Right lobe of liver (tissue), 6 donors: ENCODE results near the gene ACTL9. TPM values are rescaled to one million over a fixed set of nuclear protein-coding genes. Genes with fewer than 3 reads are reported as not detected.

Source experiments
- ATAC-seq, 4 donors: fragments of 200-7000 bp; cut with Tn5 transposase; one replicate each; pipeline ENCODE4 v1.9.1; 2020; ENCODE audit warnings: mild to moderate bottlenecking in 4 of 4, moderate library complexity in 4 of 4
- DNase-seq, 3 donors: peaks; one replicate each; pipeline ENCODE4 v3.0.0-alpha.2; 2020
- H3K27ac ChIP-seq, 3 donors: fragments of 200-600 bp; one replicate each; pipeline ENCODE4 v1.8.0; 2022
- H3K27me3 ChIP-seq, 2 donors: fragments of 200-600 bp; one replicate each; pipeline ENCODE4 v1.8.0; 2022
- H3K36me3 ChIP-seq, 4 donors: fragments of 200-600 bp; sonication (generic) in 1 of 4; one replicate each; pipeline versions ENCODE4 v1.5.1 to v1.8.0; 2017 to 2022; ENCODE audit warnings: control low read depth in 1 of 4
- H3K4me1 ChIP-seq, 4 donors: fragments of 200-600 bp; sonication (generic) in 1 of 4; one replicate each; pipeline versions ENCODE4 v1.5.1 to v1.8.0; 2017 to 2022; ENCODE audit warnings: control low read depth in 1 of 4
- H3K4me3 ChIP-seq, 3 donors: fragments of 200-600 bp; one replicate each; pipeline ENCODE4 v1.8.0; 2022
- H3K9me3 ChIP-seq, 4 donors: fragments of 200-600 bp; sonication (generic) in 1 of 4; one replicate each; pipeline versions ENCODE4 v1.5.1 to v1.8.0; 2017 to 2022; ENCODE audit warnings: control low read depth in 1 of 4
- POLR2A ChIP-seq: fragments of 450-650 bp; IDR thresholded peaks from one replicate; pipeline ENCODE4 v1.6.1; 2017; ENCODE audit warnings: antibody characterized with exemption, mild to moderate bottlenecking
- WGBS: methylation state at CpG from one replicate; pipeline ENCODE4 v1.1.6; 2018; ENCODE audit warnings: low coverage, low lambda C conversion rate; ENCODE audit not compliant: insufficient coverage; ENCODE audit errors: missing lambda C conversion rate; 5-methylcytosine and 5-hydroxymethylcytosine counted together
- intact Hi-C, 2 donors: fragments of 100-400 bp; cut with DNase I; formaldehyde crosslinking; loops; one replicate each; pipeline versions ENCODE4 v1.11.2 to v1.14.1; 2022
- total RNA-seq, 6 experiments: library from RNA; depleted of rRNA in 2 of 6; stranded (reverse); fragments of >200 nt in 2 of 6; fragmentation: NEBNext Ultra II Directional in 3 of 6; extraction: Animal tissue kit (Norgen Biotek cat#: 25700) in 3 of 6; gene quantifications; one replicate each; pipeline versions ENCODE4 v1.1.0 to v1.2.4, GENCODE V29; 2016 to 2023
- TF ChIP-seq, protein P1 (sequence below), 4 donors: fragments of 200-600 bp in 3 of 4; fragments of 450-650 bp in 1 of 4; IDR thresholded peaks; one replicate each; pipeline versions ENCODE4 v1.5.1 to v1.8.0; 2016 to 2022; ENCODE audit warnings: antibody characterized with exemption in 4 of 4, mild to moderate bottlenecking in 2 of 4
- donor health status: DM: no; HTN: yes; CAD: no.
- donor health status: DM: no; HTN: no; CAD: no.
- donor health status: DM: no; HTN: no; CAD: no.
- donor health status: DM: no; HTN: yes; CAD: no.
- donor health status: DM: no; HTN: yes; CAD: no.

Gene ACTL9
- total RNA-seq, 6 experiments from 2014 or later = not detected

DNA sequence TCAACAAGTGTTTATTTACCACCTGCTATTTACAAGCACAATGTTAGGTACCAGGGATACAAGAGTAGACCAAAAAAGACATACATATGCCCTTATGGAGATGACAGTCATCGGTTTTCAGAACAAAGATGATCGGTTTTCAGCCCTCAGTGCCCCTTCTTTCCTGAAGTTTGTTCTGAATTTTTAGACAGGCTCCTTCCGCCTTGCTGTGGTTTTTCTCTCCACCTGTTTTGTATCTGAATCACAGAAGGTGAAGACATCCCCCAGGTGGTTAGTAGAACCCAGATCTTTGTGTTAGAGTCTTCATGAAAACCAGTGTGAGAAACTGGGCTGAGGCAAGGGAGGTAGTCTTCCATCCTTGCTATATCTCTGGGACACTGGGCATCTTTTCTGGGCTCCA, 23.5 kb downstream of the ACTL9 start:
- no peak for ATAC-seq
- Histone ChIP-seq H3K4me3 (no peak overlapping the region), H3K27ac (no peak overlapping the region), H3K4me1 (no peaks in the 10 kb centered on the region), H3K27me3 (no peaks in the 10 kb centered on the region), H3K9me3 (no peaks in the 10 kb centered on the region), H3K36me3 (no peaks in the 10 kb centered on the region)
- TF ChIP-seq, protein P1, sequence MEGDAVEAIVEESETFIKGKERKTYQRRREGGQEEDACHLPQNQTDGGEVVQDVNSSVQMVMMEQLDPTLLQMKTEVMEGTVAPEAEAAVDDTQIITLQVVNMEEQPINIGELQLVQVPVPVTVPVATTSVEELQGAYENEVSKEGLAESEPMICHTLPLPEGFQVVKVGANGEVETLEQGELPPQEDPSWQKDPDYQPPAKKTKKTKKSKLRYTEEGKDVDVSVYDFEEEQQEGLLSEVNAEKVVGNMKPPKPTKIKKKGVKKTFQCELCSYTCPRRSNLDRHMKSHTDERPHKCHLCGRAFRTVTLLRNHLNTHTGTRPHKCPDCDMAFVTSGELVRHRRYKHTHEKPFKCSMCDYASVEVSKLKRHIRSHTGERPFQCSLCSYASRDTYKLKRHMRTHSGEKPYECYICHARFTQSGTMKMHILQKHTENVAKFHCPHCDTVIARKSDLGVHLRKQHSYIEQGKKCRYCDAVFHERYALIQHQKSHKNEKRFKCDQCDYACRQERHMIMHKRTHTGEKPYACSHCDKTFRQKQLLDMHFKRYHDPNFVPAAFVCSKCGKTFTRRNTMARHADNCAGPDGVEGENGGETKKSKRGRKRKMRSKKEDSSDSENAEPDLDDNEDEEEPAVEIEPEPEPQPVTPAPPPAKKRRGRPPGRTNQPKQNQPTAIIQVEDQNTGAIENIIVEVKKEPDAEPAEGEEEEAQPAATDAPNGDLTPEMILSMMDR (IDR thresholded peaks at IDR 0.05) = no peak
- no peak for TF ChIP-seq POLR2A
- WGBS = 59% methylated on average over 3 of the region's 3 CpGs
- no peak for DNase-seq
- intact Hi-C loops = no loop called here

DNA sequence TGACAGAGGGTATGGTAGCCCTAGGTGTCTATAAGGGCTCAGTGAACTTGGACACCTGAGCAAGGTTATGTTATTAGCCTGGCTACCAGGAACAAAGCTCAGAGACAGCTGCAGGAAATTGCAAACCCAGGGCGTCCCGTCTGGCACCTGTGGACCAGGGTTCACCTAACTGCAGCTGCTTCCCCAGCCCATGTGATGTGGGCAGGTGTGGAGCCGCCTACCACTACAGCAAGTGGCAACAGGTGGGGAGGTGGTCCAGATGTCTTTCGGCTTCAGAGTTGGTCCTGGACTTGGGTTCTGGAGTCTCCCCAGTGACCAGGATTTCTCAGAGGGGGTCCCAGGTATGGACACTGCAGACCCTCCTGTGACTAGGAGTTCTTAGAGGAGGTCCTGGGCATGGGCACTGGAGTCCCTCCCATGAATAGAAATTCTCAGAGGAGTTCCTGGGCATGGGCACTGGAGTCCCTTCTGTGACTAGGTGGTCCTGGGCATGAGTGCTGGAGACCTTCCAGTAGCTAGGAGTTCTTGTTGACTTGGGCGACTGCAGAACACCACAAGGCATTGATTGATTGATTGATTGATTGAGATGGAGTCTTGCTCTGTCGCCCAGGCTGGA, 25.2 kb downstream of the ACTL9 start:
- no peaks in the 10 kb centered on the region for H3K4me1 ChIP-seq
- no peak overlapping the region for H3K4me3 ChIP-seq
- no peak overlapping the region for H3K27ac ChIP-seq
- intact Hi-C loops = no loop called here
- ATAC-seq (no peak), DNase-seq (no peak)
- no peaks in the 10 kb centered on the region for H3K9me3 ChIP-seq
- H3K27me3 ChIP-seq = no peaks in the 10 kb centered on the region
- H3K36me3 ChIP-seq = no peaks in the 10 kb centered on the region
- TF ChIP-seq, protein P1 (IDR thresholded peaks at IDR 0.05) = no peak
- TF ChIP-seq POLR2A = no peak
- WGBS = 44% methylated on average over 2 of the region's 6 CpGs

DNA sequence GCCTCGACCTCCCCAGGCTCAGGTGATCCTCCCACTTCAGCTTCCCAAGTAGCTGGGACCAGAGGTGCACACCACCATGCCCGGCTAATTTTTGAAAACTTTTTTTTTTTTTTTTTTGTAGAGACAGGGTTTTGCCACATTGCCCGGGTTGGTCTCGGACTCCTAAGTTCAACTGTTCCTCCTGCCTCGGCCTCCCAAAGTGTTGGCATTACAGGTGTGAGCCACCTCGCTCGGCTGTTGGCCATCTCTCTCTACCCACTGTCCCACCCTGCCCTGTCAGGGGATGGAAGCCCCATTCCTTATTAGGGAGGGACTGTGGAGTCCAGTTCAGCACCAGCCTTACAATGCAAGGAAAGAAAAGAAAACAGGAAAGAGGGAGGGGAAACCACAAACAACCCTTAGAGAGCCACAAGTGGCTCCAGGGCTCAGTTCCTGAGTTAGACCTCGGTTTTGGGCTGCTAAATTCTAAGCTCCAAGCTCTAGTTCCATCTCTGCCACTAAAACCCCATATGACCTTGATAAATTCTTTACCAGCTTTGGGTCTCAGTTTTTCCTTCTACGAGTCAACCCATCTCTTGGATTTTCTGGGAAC, 31.7 kb downstream of the ACTL9 start:
- Histone ChIP-seq H3K9me3 (no peaks in the 10 kb centered on the region), H3K4me1 (no peaks in the 10 kb centered on the region), H3K4me3 (no peak overlapping the region), H3K36me3 (no peaks in the 10 kb centered on the region), H3K27ac (no peak overlapping the region), H3K27me3 (no peaks in the 10 kb centered on the region)
- no peak for DNase-seq
- WGBS = 57% methylated on average over 6 of the region's 9 CpGs
- ATAC-seq = no peak
- TF ChIP-seq, protein P1 (IDR thresholded peaks at IDR 0.05) = no peak
- no peak for TF ChIP-seq POLR2A
- intact Hi-C loops = no loop called here

DNA sequence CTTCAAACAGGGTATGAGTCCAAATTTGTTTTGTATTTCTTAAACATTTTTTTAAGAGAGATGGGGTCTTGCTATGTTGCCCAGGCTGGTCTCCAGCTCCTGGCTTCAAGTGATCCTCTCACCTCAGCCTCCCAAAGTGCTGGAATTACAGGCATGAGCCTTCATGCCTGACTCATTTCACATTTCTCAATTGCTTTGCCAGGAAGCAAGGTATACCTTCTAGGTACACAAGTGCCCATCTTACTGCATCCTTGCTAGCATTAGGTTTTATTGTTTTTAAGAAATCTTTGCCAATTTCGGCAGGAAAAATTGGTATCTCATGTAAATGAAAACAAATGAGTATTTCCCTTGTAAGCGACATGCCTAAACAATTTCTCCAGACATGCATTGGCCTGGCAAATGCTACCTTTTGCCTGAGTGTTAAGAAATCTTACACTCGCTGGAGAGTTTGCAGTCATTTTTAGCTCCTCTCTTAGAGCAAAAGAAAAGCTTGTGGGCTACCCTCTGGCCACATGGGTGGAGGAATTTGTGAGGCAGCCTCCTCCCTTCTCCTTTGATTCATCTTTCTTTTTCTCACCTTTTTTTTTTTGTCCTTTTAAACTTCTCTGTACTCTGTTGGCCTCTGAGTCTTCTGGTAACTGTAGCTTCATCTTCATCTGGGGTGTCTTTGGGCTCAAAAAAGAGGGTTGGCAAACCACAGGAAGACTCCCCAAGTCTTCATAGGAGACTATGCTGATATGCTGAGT, 33.0 kb downstream of the ACTL9 start:
- Histone ChIP-seq H3K4me3 (no peak overlapping the region), H3K36me3 (no peaks in the 10 kb centered on the region), H3K9me3 (no peaks in the 10 kb centered on the region), H3K27me3 (no peaks in the 10 kb centered on the region), H3K4me1 (no peaks in the 10 kb centered on the region), H3K27ac (no peak overlapping the region)
- TF ChIP-seq POLR2A = no peak
- TF ChIP-seq, protein P1 (IDR thresholded peaks at IDR 0.05) = no peak
- 50% methylated on average over 3 of the region's 3 CpGs for WGBS
- intact Hi-C loops = no loop called here
- DNase-seq (no peak), ATAC-seq (no peak)
